ENCODE measurements around the gene LPCAT1. TPM values are rescaled to one million over a fixed set of nuclear protein-coding genes. Genes with fewer than 3 reads are reported as not detected.

LPCAT1 gene
- total RNA-seq, 1 donor from 2014 or later: 269 TPM

DNA sequence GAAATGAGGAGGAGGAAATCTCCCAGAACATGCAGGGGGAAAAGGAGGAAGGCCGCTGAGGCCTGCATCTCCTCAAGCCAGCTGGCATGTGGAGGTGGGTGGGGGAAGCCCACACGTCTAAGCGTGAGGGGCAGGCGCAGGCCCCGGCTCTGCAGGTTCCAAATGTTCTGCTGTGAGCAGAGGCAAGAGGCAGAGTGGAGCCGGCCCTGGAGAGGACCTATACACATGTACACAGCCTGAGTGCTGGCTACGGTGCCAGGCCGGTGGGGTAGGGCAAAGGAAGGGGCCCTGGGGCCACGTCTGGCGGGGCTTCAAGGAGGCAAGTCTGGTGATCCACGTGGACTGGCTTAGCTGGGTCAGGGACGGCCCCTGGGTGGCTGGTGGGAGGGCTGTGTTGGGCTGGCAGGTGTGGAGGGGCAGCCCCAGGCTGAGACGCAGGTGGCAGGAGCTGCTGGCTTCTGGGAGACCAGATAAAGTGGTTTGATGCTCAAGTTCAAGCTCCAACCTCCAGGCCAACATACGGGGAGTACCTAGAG lies 26.4 kb downstream of the LPCAT1 start:
- TF ChIP-seq, protein P1, sequence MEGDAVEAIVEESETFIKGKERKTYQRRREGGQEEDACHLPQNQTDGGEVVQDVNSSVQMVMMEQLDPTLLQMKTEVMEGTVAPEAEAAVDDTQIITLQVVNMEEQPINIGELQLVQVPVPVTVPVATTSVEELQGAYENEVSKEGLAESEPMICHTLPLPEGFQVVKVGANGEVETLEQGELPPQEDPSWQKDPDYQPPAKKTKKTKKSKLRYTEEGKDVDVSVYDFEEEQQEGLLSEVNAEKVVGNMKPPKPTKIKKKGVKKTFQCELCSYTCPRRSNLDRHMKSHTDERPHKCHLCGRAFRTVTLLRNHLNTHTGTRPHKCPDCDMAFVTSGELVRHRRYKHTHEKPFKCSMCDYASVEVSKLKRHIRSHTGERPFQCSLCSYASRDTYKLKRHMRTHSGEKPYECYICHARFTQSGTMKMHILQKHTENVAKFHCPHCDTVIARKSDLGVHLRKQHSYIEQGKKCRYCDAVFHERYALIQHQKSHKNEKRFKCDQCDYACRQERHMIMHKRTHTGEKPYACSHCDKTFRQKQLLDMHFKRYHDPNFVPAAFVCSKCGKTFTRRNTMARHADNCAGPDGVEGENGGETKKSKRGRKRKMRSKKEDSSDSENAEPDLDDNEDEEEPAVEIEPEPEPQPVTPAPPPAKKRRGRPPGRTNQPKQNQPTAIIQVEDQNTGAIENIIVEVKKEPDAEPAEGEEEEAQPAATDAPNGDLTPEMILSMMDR (IDR thresholded peaks at IDR 0.05): no peak
- intact Hi-C loops (cut with micrococcal nuclease): no loop called here
- ChIA-PET CTCF (interaction anchor here (0.6 to 0.9 kb wide), 3 partner anchors 8 to 39 kb away, joined by 3 read pairs; no protein-coding TSS in a partner anchor), POLR2A (interaction anchor here (0.6 to 10.8 kb wide), 7 partner anchors 8 to 137 kb away, joined by 3 to 941 read pairs (median 8); partner anchors contain the start of gene LPCAT1)
- Mint-ChIP-seq H3K4me3 (peak overlapping the region; percentile 36), H3K27ac (peak overlapping the region; percentile 83), H3K36me3 (ENCODE audit: low read depth) (peaks cover 62% of the 10 kb centered on the region), H3K4me1 (peaks cover 98% of the 10 kb centered on the region), H3K27me3 (no peaks in the 10 kb centered on the region), H3K9me3 (no peaks in the 10 kb centered on the region)
- no peak for DNase-seq
- peak; percentile 13 for ATAC-seq (ENCODE audit: low read depth)

DNA sequence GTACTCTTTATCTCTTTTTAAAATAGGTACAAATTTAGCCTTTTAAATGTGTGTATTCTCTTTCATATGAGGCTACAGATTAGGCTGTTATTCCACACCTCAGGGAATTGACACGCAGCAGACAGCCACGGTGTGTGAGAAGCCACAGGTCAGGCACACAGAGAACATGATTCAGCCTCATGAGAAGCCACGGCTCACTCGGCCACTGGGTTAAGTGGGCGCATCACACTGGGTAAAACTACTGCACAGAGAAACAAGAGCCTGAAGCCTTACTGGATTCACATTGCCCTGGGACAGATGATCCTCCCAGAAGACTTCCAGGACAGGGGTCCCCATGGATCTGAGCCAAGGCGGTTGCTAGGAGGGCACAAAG lies 28.2 kb downstream of the LPCAT1 start:
- ATAC-seq (ENCODE audit: low read depth): no peak
- Mint-ChIP-seq H3K9me3 (no peaks in the 10 kb centered on the region), H3K27me3 (no peaks in the 10 kb centered on the region), H3K4me1 (peaks cover 99% of the 10 kb centered on the region), H3K27ac (peak overlapping the region; percentile 83), H3K4me3 (peak overlapping the region; percentile 84), H3K36me3 (ENCODE audit: low read depth) (peaks cover 70% of the 10 kb centered on the region)
- CTCF ChIA-PET: interaction anchor here (0.7 to 1.7 kb wide), 4 partner anchors 8 to 15 kb away, joined by 3 to 10 read pairs (median 6); no protein-coding TSS in a partner anchor
- intact Hi-C loops (cut with micrococcal nuclease): loop anchor here (1.0 kb wide), 3 partner anchors 8 to 29 kb away; no protein-coding TSS in a partner anchor
- POLR2A ChIA-PET: interaction anchor here (0.6 to 10.8 kb wide), 9 partner anchors 8 to 155 kb away, joined by 3 to 941 read pairs (median 6); partner anchors contain the start of gene LPCAT1
- DNase-seq: no peak
- TF ChIP-seq, protein P1 (IDR thresholded peaks at IDR 0.05): no peak

DNA sequence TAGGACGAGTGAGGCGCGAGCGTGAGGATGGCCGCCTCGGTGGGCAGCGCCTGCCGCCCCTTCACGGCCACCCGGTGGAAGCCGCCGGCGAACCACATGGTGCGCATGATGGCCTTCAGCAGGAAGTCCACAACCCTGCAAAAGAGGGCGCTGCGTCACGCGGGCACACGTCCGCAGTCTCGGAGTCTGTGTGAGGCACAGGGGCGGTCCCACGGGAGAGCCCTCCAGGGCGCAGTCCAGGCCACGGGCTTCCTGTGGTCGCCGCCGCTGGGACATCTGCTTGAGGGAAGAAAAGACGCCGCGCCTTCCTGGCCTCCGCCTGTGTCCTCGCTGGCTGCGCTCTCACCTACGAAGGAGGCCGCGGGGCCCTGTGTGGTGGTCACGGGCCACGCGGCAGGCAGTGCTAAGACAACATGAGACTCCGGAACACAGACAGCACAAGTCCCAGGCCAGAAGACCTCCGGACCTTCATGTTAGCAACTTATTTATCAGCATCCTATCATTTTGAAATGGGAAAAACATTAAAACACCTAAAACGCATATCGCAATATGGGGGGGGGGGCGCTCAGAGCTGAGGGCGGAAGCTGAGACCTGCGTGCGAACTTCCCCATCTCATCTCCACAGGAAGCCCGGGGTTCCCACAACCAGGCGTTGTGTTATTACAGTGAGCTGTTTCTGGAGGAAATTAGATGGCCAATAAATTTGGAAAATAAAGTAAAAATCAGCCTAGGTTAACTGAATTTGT lies 28.8 kb downstream of the LPCAT1 start:
- Mint-ChIP-seq H3K27me3 (no peaks in the 10 kb centered on the region), H3K36me3 (ENCODE audit: low read depth) (peaks cover 70% of the 10 kb centered on the region), H3K4me3 (peak overlapping the region; percentile 84), H3K27ac (peak overlapping the region; percentile 83), H3K9me3 (no peaks in the 10 kb centered on the region), H3K4me1 (peaks cover 100% of the 10 kb centered on the region)
- TF ChIP-seq, protein P1 (IDR thresholded peaks at IDR 0.05): no peak
- intact Hi-C loops (cut with micrococcal nuclease): loop anchor here (1.0 kb wide), 3 partner anchors 8 to 29 kb away; no protein-coding TSS in a partner anchor
- CTCF ChIA-PET: interaction anchor here (0.7 to 1.7 kb wide), 4 partner anchors 9 to 15 kb away, joined by 3 to 10 read pairs (median 6); no protein-coding TSS in a partner anchor
- ATAC-seq (ENCODE audit: low read depth) (peak; percentile 59), DNase-seq (peak; percentile 78)
- POLR2A ChIA-PET: interaction anchor here (0.6 to 10.8 kb wide), 8 partner anchors 9 to 155 kb away, joined by 3 to 941 read pairs (median 6); partner anchors contain the start of gene LPCAT1

DNA sequence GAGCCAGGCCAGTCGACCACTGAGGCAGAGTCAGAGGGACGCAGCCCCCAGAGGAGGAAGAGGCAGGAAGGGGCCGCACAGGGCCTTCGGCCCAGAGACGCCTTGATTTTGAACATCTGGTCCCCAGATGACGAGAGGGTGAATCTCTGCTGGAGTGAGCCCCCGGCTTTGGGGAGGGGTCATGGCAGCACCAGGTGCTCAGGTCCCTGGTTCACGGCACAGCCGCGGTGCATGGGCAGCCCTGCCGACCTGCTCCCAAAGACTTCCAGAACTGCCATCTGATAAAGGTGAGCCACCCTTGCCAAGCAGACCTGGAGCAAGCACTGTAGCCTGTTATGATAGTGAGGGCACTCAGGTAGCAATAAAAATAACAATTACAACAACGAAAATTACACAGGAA lies 29.8 kb downstream of the LPCAT1 start:
- POLR2A ChIA-PET: interaction anchor here (1.0 to 6.0 kb wide), 3 partner anchors 11 to 42 kb away, joined by 3 to 119 read pairs (median 6); no protein-coding TSS in a partner anchor
- H3K4me1 Mint-ChIP-seq: peaks cover 100% of the 10 kb centered on the region
- H3K27ac Mint-ChIP-seq: peak overlapping the region; percentile 83

More for the DNA sequence above, 29.8 kb downstream of the LPCAT1 start:
- ATAC-seq (ENCODE audit: low read depth) (no peak), DNase-seq (no peak)
- Mint-ChIP-seq H3K4me3 (peak overlapping the region; percentile 84), H3K27me3 (no peaks in the 10 kb centered on the region), H3K9me3 (no peaks in the 10 kb centered on the region), H3K36me3 (ENCODE audit: low read depth) (peaks cover 73% of the 10 kb centered on the region)
- TF ChIP-seq, protein P1 (IDR thresholded peaks at IDR 0.05): no peak
- intact Hi-C loops (cut with micrococcal nuclease): no loop called here
- CTCF ChIA-PET: no interaction called here
